HCT116 (cell line): Measurements from ENCODE around the gene AOPEP. TPM values are rescaled to one million over a fixed set of nuclear protein-coding genes. Genes with fewer than 3 reads are reported as not detected.

Experiments
- ATAC-seq: fragments of 200-7000 bp; cut with Tn5 transposase; 2 replicates; pipeline ENCODE4 v1.9.1; 2020; ENCODE audit warnings: mild to moderate bottlenecking, moderate library complexity
- BruUV-seq: library from RNA; stranded (reverse); fragments of 400-500 nt; replicated peaks from 2 replicates; lab custom pipeline; 2021; lab: Mats Ljungman, UMichigan
- CTCF ChIA-PET: fragments of 300-600 bp; sonication (Branson Sonifier 250); formaldehyde crosslinking; loops from one replicate; lab custom pipeline; 2021; ENCODE audit warnings: antibody characterized with exemption; lab: Charles Lee
- POLR2A ChIA-PET: fragments of 300-600, 350-600 bp; sonication (Branson Sonifier 250); formaldehyde crosslinking; loops from one replicate; lab custom pipeline; 2021; ENCODE audit warnings: antibody characterized with exemption; lab: Charles Lee
- RAD21 ChIA-PET, 2 experiments: fragments of 300-600 bp; sonication (Branson Sonifier 250); formaldehyde crosslinking; loops; one replicate each; lab custom pipeline; 2023; ENCODE audit warnings: low total read pairs in 2 of 2; ENCODE audit not compliant: uncharacterized antibody in 2 of 2, unreplicated experiment in 2 of 2, low non-redundant PET in 1 of 2; lab: Charles Lee
- DNase-seq: peaks from one replicate; pipeline ENCODE4 v3.0.0-alpha.2; 2010; ENCODE audit warnings: low read depth, low spot score
- H2AFZ ChIP-seq: fragments of 200-600 bp; shearing (Covaris generic), sonication (generic); 2 replicates; pipeline ENCODE4 v1.6.1; 2017; ENCODE audit warnings: low read depth, mixed run types, mixed read lengths, antibody characterized with exemption, low read length; ENCODE audit not compliant: poor library complexity, severe bottlenecking
- H3K27ac ChIP-seq: 2 replicates; pipeline ENCODE4 v1.5.1; 2012; ENCODE audit warnings: low read depth, low read length
- H3K27me3 ChIP-seq: fragments of 200-600 bp; sonication (generic); 2 replicates; pipeline ENCODE4 v1.6.1; 2016; ENCODE audit warnings: mixed run types, low read length, mixed read lengths; ENCODE audit not compliant: insufficient read depth
- H3K36me3 ChIP-seq, 2 experiments: fragments of 200-500 bp in 1 of 2; fragments of 200-600 bp in 1 of 2; sonication (Bioruptor generic) in 1 of 2; sonication (generic) in 1 of 2; 2 replicates each; pipeline versions ENCODE4 v1.5.1 to v1.6.1; 2014 to 2016; ENCODE audit warnings: low read length in 2 of 2, inconsistent platforms in 1 of 2, mixed read lengths in 1 of 2, mixed run types in 1 of 2; ENCODE audit not compliant: insufficient read depth in 2 of 2, control insufficient read depth in 1 of 2
- H3K4me1 ChIP-seq, 2 experiments: fragments of 200-600 bp in 1 of 2; sonication (generic) in 1 of 2; 2 replicates each; pipeline versions ENCODE4 v1.5.1 to v1.6.1; 2012 to 2017; ENCODE audit warnings: low read length in 2 of 2, inconsistent platforms in 1 of 2, mild to moderate bottlenecking in 1 of 2, mixed read lengths in 1 of 2, mixed run types in 1 of 2, moderate library complexity in 1 of 2; ENCODE audit not compliant: insufficient read depth in 2 of 2, control insufficient read depth in 1 of 2
- H3K4me2 ChIP-seq: fragments of 200-600 bp; sonication (generic); 2 replicates; pipeline ENCODE4 v1.6.1; 2017; ENCODE audit warnings: mixed run types, low read length, mixed read lengths
- H3K4me3 ChIP-seq, 2 experiments: fragments of 200-600 bp in 1 of 2; sonication (generic) in 1 of 2; replicated peaks in 1 of 2; 2 replicates each; pipeline ENCODE4 v1.5.1; 2011 to 2016; ENCODE audit warnings: low read length in 2 of 2, control low read depth in 1 of 2, low read depth in 1 of 2, mild to moderate bottlenecking in 1 of 2, mixed read lengths in 1 of 2, mixed run types in 1 of 2
- H3K79me2 ChIP-seq: fragments of 200-600 bp; sonication (generic); 2 replicates; pipeline ENCODE4 v1.6.1; 2017; ENCODE audit warnings: mild to moderate bottlenecking, mixed run types, low read length, moderate library complexity, mixed read lengths; ENCODE audit not compliant: insufficient read depth
- H3K9ac ChIP-seq: fragments of 200-600 bp; sonication (generic); 2 replicates; pipeline ENCODE4 v1.6.1; 2016; ENCODE audit warnings: low read length, mixed read lengths
- H3K9me2 ChIP-seq: fragments of 200-600 bp; sonication (generic), shearing (Covaris generic); 2 replicates; pipeline ENCODE4 v1.6.1; 2017; ENCODE audit warnings: mixed run types, mild to moderate bottlenecking, moderate library complexity; ENCODE audit not compliant: insufficient read depth
- H3K9me3 ChIP-seq, 2 experiments: fragments of 200-500 bp in 1 of 2; fragments of 200-600 bp in 1 of 2; sonication (Bioruptor generic) in 1 of 2; sonication (generic) in 1 of 2; 2 replicates each; pipeline ENCODE4 v1.6.1; 2014 to 2017; ENCODE audit warnings: low read length in 2 of 2, mixed read lengths in 2 of 2, inconsistent platforms in 1 of 2, low read depth in 1 of 2, mild to moderate bottlenecking in 1 of 2, mixed run types in 1 of 2, moderate library complexity in 1 of 2; ENCODE audit not compliant: control insufficient read depth in 1 of 2, insufficient read depth in 1 of 2
- H4K20me1 ChIP-seq: fragments of 200-600 bp; sonication (generic), shearing (Covaris generic); 2 replicates; pipeline ENCODE4 v1.6.1; 2017; ENCODE audit warnings: mixed run types, mild to moderate bottlenecking, moderate library complexity; ENCODE audit not compliant: insufficient read depth
- CBX3 ChIP-seq: IDR thresholded peaks from 2 replicates; pipeline ENCODE4 v1.6.1; 2012; ENCODE audit warnings: low read depth
- EGR1 ChIP-seq: IDR thresholded peaks from 2 replicates; pipeline ENCODE4 v1.6.1; 2012; ENCODE audit warnings: low read depth
- ELF1 ChIP-seq: IDR thresholded peaks from 2 replicates; pipeline ENCODE4 v1.6.1; 2012; ENCODE audit warnings: low read depth, borderline replicate concordance
- EZH2 ChIP-seq: fragments of 200-600 bp; sonication (generic); IDR thresholded peaks from 2 replicates; pipeline ENCODE4 v1.6.1; 2017; ENCODE audit warnings: antibody characterized with exemption, mixed run types
- FOSL1 ChIP-seq: IDR thresholded peaks from 2 replicates; pipeline ENCODE4 v1.6.1; 2012; ENCODE audit warnings: low read depth
- POLR2A ChIP-seq: IDR thresholded peaks from 2 replicates; pipeline ENCODE4 v1.7.0; 2011; ENCODE audit warnings: borderline replicate concordance; ENCODE audit not compliant: insufficient read depth, insufficient read length; ENCODE audit errors: extremely low read depth
- RAD21 ChIP-seq: IDR thresholded peaks from 2 replicates; pipeline ENCODE4 v1.6.1; 2012; ENCODE audit warnings: low read depth, mild to moderate bottlenecking
- SP1 ChIP-seq: IDR thresholded peaks from 2 replicates; pipeline ENCODE4 v1.6.1; 2012; ENCODE audit warnings: low read depth
- TCF7L2 ChIP-seq: IDR thresholded peaks from 2 replicates; pipeline ENCODE4 v1.7.0; 2011; ENCODE audit warnings: borderline replicate concordance, inconsistent platforms; ENCODE audit not compliant: insufficient read depth, insufficient read length; ENCODE audit errors: extremely low read depth
- ZNF274 ChIP-seq: fragments of 200-500 bp; sonication (Bioruptor generic); IDR thresholded peaks from 2 replicates; pipeline ENCODE4 v1.6.1; 2014; ENCODE audit warnings: mild to moderate bottlenecking, low read depth, low read length, inconsistent platforms
- intact Hi-C: fragments of 100-400 bp; cut with micrococcal nuclease; formaldehyde crosslinking; loops from 2 replicates; pipeline ENCODE4 v1.10.0; 2022
- total RNA-seq: library from RNA; stranded (reverse); gene quantifications from one replicate; pipeline ENCODE4 v1.2.1, GENCODE V29; 2021; ENCODE audit not compliant: unreplicated experiment
- TF ChIP-seq, protein P1 (sequence below): IDR thresholded peaks from 2 replicates; pipeline ENCODE4 v1.6.1; 2012
- TF ChIP-seq, protein P2 (sequence below), 3 experiments: fragments of 200-600 bp in 1 of 3; sonication (generic) in 1 of 3; IDR thresholded peaks in 2 of 3; conservative IDR thresholded peaks in 1 of 3; 2 replicates each; pipeline ENCODE4 v1.5.1; 2012 to 2017; ENCODE audit warnings: low read depth in 2 of 3, low read length in 2 of 3, antibody characterized with exemption in 1 of 3, borderline replicate concordance in 1 of 3, control low read depth in 1 of 3, mild to moderate bottlenecking in 1 of 3, mixed read lengths in 1 of 3, mixed run types in 1 of 3, moderate library complexity in 1 of 3; ENCODE audit not compliant: insufficient read depth in 1 of 3
- TF ChIP-seq, protein P3 (sequence below): IDR thresholded peaks from 2 replicates; pipeline ENCODE4 v1.6.1; 2012; ENCODE audit warnings: low read depth

The AOPEP gene
- total RNA-seq, 1 experiment from 2014 or later: 15.1 TPM

DNA sequence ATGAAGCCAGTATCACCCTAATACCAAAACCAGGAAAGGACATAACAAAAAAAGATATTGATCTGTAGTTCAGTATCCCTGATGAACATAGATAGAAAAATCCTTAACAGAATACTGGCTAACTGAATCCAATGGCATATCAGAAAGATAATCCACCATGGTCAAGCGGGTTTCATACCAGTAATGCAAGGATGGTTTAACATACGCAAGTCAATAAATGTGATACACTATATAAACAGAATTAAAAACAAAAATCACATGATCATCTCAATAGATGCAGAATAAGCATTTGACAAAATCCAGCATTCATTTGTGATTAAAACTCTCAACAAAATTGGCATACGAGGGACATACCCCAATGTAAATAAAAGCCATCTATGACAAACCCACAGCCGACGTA lies 110.9 kb downstream of the AOPEP start:
- POLR2A ChIA-PET: no interaction called here
- RAD21 ChIA-PET: no interaction called here

DNA sequence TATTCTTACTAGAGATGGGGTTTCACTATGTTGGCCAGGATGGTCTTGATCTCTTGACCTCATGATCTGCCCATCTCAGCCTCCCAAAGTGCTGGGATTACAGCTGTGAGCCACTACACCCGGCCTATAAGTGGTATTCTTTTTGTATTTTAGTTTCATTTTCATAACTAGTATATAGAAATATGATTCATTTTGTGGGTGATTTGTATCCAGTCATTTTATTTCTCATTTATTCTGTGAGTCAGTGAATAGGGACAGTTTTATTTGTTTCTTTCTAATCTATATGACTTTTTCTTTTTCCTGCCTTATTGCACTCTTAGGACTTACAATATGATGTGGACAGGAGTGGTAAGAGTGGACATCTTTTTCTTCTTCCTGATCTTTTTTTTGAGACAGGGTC lies 112.9 kb downstream of the AOPEP start:
- ChIA-PET POLR2A (no interaction called here), CTCF (no interaction called here), RAD21 (no interaction called here)
- H3K36me3 ChIP-seq: no peaks in the 10 kb centered on the region
- no peak overlapping the region for H3K4me3 ChIP-seq
- no TSS peak for BruUV-seq
- ATAC-seq (no peak), DNase-seq (no peak)
- peaks cover 0 to 4% of the 10 kb centered on the region in 2 experiments; a peak in 1 of 4 replicates for H3K4me1 ChIP-seq
- H3K9ac ChIP-seq: no peak overlapping the region
- H2AFZ ChIP-seq: no peak overlapping the region
- no peak overlapping the region for H3K27ac ChIP-seq
- no peaks in the 10 kb centered on the region for H3K27me3 ChIP-seq
- H3K4me2 ChIP-seq: no peak overlapping the region
- TF ChIP-seq FOSL1 (no peak), RAD21 (no peak), SP1 (no peak), TCF7L2 (no peak), ELF1 (no peak), ZNF274 (no peak), EZH2 (no peak), EGR1 (no peak), POLR2A (no peak), CBX3 (no peak)
- TF ChIP-seq, protein P1, sequence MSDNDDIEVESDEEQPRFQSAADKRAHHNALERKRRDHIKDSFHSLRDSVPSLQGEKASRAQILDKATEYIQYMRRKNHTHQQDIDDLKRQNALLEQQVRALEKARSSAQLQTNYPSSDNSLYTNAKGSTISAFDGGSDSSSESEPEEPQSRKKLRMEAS: no peak
- TF ChIP-seq, protein P2, sequence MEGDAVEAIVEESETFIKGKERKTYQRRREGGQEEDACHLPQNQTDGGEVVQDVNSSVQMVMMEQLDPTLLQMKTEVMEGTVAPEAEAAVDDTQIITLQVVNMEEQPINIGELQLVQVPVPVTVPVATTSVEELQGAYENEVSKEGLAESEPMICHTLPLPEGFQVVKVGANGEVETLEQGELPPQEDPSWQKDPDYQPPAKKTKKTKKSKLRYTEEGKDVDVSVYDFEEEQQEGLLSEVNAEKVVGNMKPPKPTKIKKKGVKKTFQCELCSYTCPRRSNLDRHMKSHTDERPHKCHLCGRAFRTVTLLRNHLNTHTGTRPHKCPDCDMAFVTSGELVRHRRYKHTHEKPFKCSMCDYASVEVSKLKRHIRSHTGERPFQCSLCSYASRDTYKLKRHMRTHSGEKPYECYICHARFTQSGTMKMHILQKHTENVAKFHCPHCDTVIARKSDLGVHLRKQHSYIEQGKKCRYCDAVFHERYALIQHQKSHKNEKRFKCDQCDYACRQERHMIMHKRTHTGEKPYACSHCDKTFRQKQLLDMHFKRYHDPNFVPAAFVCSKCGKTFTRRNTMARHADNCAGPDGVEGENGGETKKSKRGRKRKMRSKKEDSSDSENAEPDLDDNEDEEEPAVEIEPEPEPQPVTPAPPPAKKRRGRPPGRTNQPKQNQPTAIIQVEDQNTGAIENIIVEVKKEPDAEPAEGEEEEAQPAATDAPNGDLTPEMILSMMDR (IDR thresholded peaks at IDR 0.05 in 2 of 3, conservative IDR thresholded peaks at IDR 0.05 in 1 of 3; ENCODE audit: borderline replicate concordance in 1 of 3, insufficient read depth in 1 of 3, low read depth in 2 of 3, low read length in 2 of 3): no peak
- TF ChIP-seq, protein P3, sequence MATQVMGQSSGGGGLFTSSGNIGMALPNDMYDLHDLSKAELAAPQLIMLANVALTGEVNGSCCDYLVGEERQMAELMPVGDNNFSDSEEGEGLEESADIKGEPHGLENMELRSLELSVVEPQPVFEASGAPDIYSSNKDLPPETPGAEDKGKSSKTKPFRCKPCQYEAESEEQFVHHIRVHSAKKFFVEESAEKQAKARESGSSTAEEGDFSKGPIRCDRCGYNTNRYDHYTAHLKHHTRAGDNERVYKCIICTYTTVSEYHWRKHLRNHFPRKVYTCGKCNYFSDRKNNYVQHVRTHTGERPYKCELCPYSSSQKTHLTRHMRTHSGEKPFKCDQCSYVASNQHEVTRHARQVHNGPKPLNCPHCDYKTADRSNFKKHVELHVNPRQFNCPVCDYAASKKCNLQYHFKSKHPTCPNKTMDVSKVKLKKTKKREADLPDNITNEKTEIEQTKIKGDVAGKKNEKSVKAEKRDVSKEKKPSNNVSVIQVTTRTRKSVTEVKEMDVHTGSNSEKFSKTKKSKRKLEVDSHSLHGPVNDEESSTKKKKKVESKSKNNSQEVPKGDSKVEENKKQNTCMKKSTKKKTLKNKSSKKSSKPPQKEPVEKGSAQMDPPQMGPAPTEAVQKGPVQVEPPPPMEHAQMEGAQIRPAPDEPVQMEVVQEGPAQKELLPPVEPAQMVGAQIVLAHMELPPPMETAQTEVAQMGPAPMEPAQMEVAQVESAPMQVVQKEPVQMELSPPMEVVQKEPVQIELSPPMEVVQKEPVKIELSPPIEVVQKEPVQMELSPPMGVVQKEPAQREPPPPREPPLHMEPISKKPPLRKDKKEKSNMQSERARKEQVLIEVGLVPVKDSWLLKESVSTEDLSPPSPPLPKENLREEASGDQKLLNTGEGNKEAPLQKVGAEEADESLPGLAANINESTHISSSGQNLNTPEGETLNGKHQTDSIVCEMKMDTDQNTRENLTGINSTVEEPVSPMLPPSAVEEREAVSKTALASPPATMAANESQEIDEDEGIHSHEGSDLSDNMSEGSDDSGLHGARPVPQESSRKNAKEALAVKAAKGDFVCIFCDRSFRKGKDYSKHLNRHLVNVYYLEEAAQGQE: no peak
- intact Hi-C loops: no loop called here
- H3K9me2 ChIP-seq: no peaks in the 10 kb centered on the region
- 0 out of 2 replicates have a peak, but pooled peaks cover 4% of the 10 kb centered on the region for H3K79me2 ChIP-seq
- H3K9me3 ChIP-seq: no peaks in the 10 kb centered on the region
- no peaks in the 10 kb centered on the region for H4K20me1 ChIP-seq

More for the DNA sequence above, 110.9 kb downstream of the AOPEP start:
- H3K27me3 ChIP-seq: no peaks in the 10 kb centered on the region
- no peaks in the 10 kb centered on the region for H3K79me2 ChIP-seq
- TF ChIP-seq CBX3: no peak
- BruUV-seq: no TSS peak
- CTCF ChIA-PET: no interaction called here
- no peak overlapping the region for H3K9ac ChIP-seq
- ATAC-seq (no peak), DNase-seq (no peak)
- H3K36me3 ChIP-seq: no peaks in the 10 kb centered on the region
- H3K9me3 ChIP-seq: no peaks in the 10 kb centered on the region
- intact Hi-C loops: no loop called here
- H3K4me3 ChIP-seq: no peak overlapping the region
- no peaks in the 10 kb centered on the region for H3K4me1 ChIP-seq
- no peaks in the 10 kb centered on the region for H3K9me2 ChIP-seq
- H4K20me1 ChIP-seq: no peaks in the 10 kb centered on the region
- H3K4me2 ChIP-seq: no peak overlapping the region
- H3K27ac ChIP-seq: no peak overlapping the region
- no peak overlapping the region for H2AFZ ChIP-seq
